SU-DHL-6 (cell line): ENCODE measurements around the gene MT1B.

Experiments
- CTCF ChIP-seq: fragments of 200-600 bp; sonication (generic); IDR thresholded peaks from one replicate; pipeline ENCODE4 v1.5.1; 2017; ENCODE audit warnings: antibody characterized with exemption, mild to moderate bottlenecking, low read length, moderate library complexity; ENCODE audit not compliant: insufficient read depth, poor library complexity, severe bottlenecking
- EZH2phosphoT487 ChIP-seq: fragments of 200-600 bp; sonication (generic), shearing (Covaris generic); conservative IDR thresholded peaks from 2 replicates; pipeline ENCODE4 v1.6.1; 2018; ENCODE audit warnings: mild to moderate bottlenecking, antibody characterized with exemption, low read length, moderate library complexity, mixed read lengths

- TF ChIP-seq CTCF (no peak), EZH2phosphoT487 (no peak)
These were observed 43.4 kb upstream of the MT1B start, which contains the start of gene MT2A for GRCh38 chr16:56608043-56608875.
